Neural cell (in vitro differentiated cells): ENCODE measurements around the gene DPP6. TPM values are rescaled to one million over a fixed set of nuclear protein-coding genes. Genes with fewer than 3 reads are reported as not detected.

Source experiments
- H2AFZ ChIP-seq: fragments of 200-600, 300-800 bp; sonication (generic), shearing (Covaris generic); 2 replicates; pipeline ENCODE4 v1.6.0; 2014; ENCODE audit warnings: low read depth, mild to moderate bottlenecking, antibody characterized with exemption, low read length, moderate library complexity
- H3F3A ChIP-seq: fragments of 200-600 bp; shearing (Covaris generic); 2 replicates; pipeline ENCODE4 v1.6.1; 2016; ENCODE audit warnings: mild to moderate bottlenecking, moderate library complexity, mixed read lengths, antibody characterized with exemption, low read length; ENCODE audit not compliant: insufficient read depth, poor library complexity, severe bottlenecking
- H3K27ac ChIP-seq: fragments of 200-600, 300-800 bp; sonication (generic), shearing (Covaris generic); 2 replicates; pipeline ENCODE4 v1.5.1; 2014; ENCODE audit warnings: mild to moderate bottlenecking, low read length, moderate library complexity
- H3K27me3 ChIP-seq: fragments of 300-800, 200-600 bp; sonication (generic), shearing (Covaris generic); 2 replicates; pipeline ENCODE4 v1.6.0; 2014; ENCODE audit warnings: mild to moderate bottlenecking, low read depth, low read length, moderate library complexity; ENCODE audit not compliant: insufficient read depth
- H3K36me3 ChIP-seq: fragments of 300-800, 200-600 bp; sonication (generic), shearing (Covaris generic); 2 replicates; pipeline ENCODE4 v1.5.1; 2014; ENCODE audit warnings: mild to moderate bottlenecking, antibody characterized with exemption, low read length, moderate library complexity; ENCODE audit not compliant: insufficient read depth
- H3K4me2 ChIP-seq: fragments of 300-800, 200-600 bp; sonication (generic), shearing (Covaris generic); 2 replicates; pipeline ENCODE4 v1.6.0; 2014; ENCODE audit warnings: mild to moderate bottlenecking, low read length
- H3K4me3 ChIP-seq: fragments of 300-800, 200-600 bp; sonication (generic), shearing (Covaris generic); 2 replicates; pipeline ENCODE4 v1.5.1; 2014; ENCODE audit warnings: mild to moderate bottlenecking, low read length, moderate library complexity
- H3K79me2 ChIP-seq: fragments of 200-600 bp; shearing (Covaris generic); replicated peaks from 2 replicates; pipeline ENCODE4 v1.6.0; 2014; ENCODE audit warnings: mild to moderate bottlenecking, low read length, moderate library complexity; ENCODE audit not compliant: insufficient read depth
- H3K9ac ChIP-seq: fragments of 300-800, 200-600 bp; sonication (generic), shearing (Covaris generic); 2 replicates; pipeline ENCODE4 v1.6.1; 2016; ENCODE audit warnings: mild to moderate bottlenecking, low read length, mixed read lengths
- H3K9me2 ChIP-seq: fragments of 200-600 bp; shearing (Covaris generic); 2 replicates; pipeline ENCODE4 v1.6.1; 2016; ENCODE audit warnings: mild to moderate bottlenecking, low read length, mixed read lengths; ENCODE audit not compliant: insufficient read depth
- H3K9me3 ChIP-seq: fragments of 200-600, 300-800 bp; sonication (generic), shearing (Covaris generic); 2 replicates; pipeline ENCODE4 v1.6.1; 2016; ENCODE audit warnings: mild to moderate bottlenecking, mixed run types, low read length, moderate library complexity, mixed read lengths
- H4K20me1 ChIP-seq: fragments of 200-600 bp; shearing (Covaris generic); 2 replicates; pipeline ENCODE4 v1.6.1; 2016; ENCODE audit warnings: mild to moderate bottlenecking, mixed run types; ENCODE audit not compliant: insufficient read depth
- CTCF ChIP-seq: fragments of 450-650 bp; IDR thresholded peaks from 2 replicates; pipeline ENCODE4 v1.5.1; 2014; ENCODE audit warnings: antibody characterized with exemption, mild to moderate bottlenecking, moderate library complexity; ENCODE audit not compliant: poor library complexity, severe bottlenecking
- EP300 ChIP-seq: fragments of 450-650 bp; conservative IDR thresholded peaks from 2 replicates; pipeline ENCODE4 v1.6.1; 2014; ENCODE audit warnings: antibody characterized with exemption, mild to moderate bottlenecking, moderate library complexity; ENCODE audit not compliant: poor library complexity, severe bottlenecking
- EZH2 ChIP-seq: fragments of 200-600, 300-800 bp; shearing (Covaris generic), sonication (generic); IDR thresholded peaks from 2 replicates; pipeline ENCODE4 v1.6.1; 2014; ENCODE audit warnings: antibody characterized with exemption, low read length, borderline replicate concordance, mild to moderate bottlenecking; ENCODE audit not compliant: insufficient read depth, poor library complexity, severe bottlenecking
- MXI1 ChIP-seq: fragments of 450-650 bp; conservative IDR thresholded peaks from 2 replicates; pipeline ENCODE4 v1.6.1; 2014; ENCODE audit warnings: antibody characterized with exemption, mild to moderate bottlenecking; ENCODE audit not compliant: poor library complexity, severe bottlenecking
- POLR2AphosphoS5 ChIP-seq: IDR thresholded peaks from 2 replicates; pipeline ENCODE4 v1.6.1; 2012
- RAD21 ChIP-seq: fragments of 450-650 bp; conservative IDR thresholded peaks from 2 replicates; pipeline ENCODE4 v1.6.1; 2014; ENCODE audit warnings: antibody characterized with exemption, mild to moderate bottlenecking, moderate library complexity
- REST ChIP-seq: IDR thresholded peaks from 2 replicates; pipeline ENCODE4 v1.6.1; 2012; ENCODE audit warnings: borderline replicate concordance
- SMC3 ChIP-seq: fragments of 450-650 bp; conservative IDR thresholded peaks from 2 replicates; pipeline ENCODE4 v1.6.1; 2014; ENCODE audit warnings: antibody characterized with exemption, mild to moderate bottlenecking, moderate library complexity; ENCODE audit not compliant: poor library complexity
- TAF1 ChIP-seq: IDR thresholded peaks from 2 replicates; pipeline ENCODE4 v1.6.1; 2012; ENCODE audit warnings: low read depth
- polyA plus RNA-seq: library from polyadenylated mRNA; depleted of rRNA; stranded (reverse); fragments of >200 nt; gene quantifications from 2 replicates; pipeline ENCODE4 v1.2.3, GENCODE V29; 2014

The DPP6 gene
- polyA plus RNA-seq, 1 donor from 2014 or later: 20.4 TPM

GRCh38 chr7:154287356-154287755 lies 235.2 kb downstream of the DPP6 start:
- H3K27ac ChIP-seq: no peak overlapping the region
- H3K4me2 ChIP-seq: no peak overlapping the region
- no peak overlapping the region for H3K9ac ChIP-seq
- no peak overlapping the region for H2AFZ ChIP-seq
- no peaks in the 10 kb centered on the region for H4K20me1 ChIP-seq
- H3K9me3 ChIP-seq: no peaks in the 10 kb centered on the region
- no peaks in the 10 kb centered on the region for H3K36me3 ChIP-seq
- TF ChIP-seq REST (no peak), RAD21 (no peak), CTCF (no peak), EZH2 (no peak), SMC3 (no peak), POLR2AphosphoS5 (no peak), MXI1 (no peak), EP300 (no peak), TAF1 (no peak)
- no peaks in the 10 kb centered on the region for H3K9me2 ChIP-seq
- H3K4me3 ChIP-seq: no peak overlapping the region
- no peaks in the 10 kb centered on the region for H3K79me2 ChIP-seq
- H3K27me3 ChIP-seq: no peaks in the 10 kb centered on the region
- H3F3A ChIP-seq: no peaks in the 10 kb centered on the region

DNA sequence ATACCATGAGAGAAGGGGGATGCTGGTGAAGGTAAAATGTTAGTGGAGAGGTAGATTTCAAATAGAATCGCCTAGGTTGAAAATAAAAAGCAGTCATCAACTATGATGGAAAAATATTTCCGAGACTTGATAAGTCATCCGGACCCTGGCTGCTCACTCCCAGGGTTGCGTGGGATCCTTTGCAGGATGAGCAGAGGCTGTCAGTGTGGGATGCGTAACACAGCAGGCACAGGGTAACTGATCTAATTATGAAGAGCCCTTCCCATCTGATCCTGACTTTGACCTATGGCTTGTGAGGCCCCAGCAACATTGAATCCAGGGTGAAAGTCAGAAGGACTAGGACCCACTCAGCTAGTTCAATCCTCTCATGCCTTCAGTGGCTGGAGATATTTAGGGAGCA lies 236.9 kb downstream of the DPP6 start:
- Histone ChIP-seq H3K9me2 (no peaks in the 10 kb centered on the region), H3K79me2 (no peaks in the 10 kb centered on the region), H4K20me1 (no peaks in the 10 kb centered on the region), H3K36me3 (no peaks in the 10 kb centered on the region), H3K9me3 (no peaks in the 10 kb centered on the region), H3K4me2 (no peak overlapping the region), H3F3A (no peaks in the 10 kb centered on the region), H3K27ac (no peak overlapping the region), H3K9ac (no peak overlapping the region), H3K4me3 (no peak overlapping the region), H3K27me3 (no peaks in the 10 kb centered on the region), H2AFZ (no peak overlapping the region)
- no peak for TF ChIP-seq RAD21
- no peak for TF ChIP-seq TAF1
- TF ChIP-seq REST: no peak
- TF ChIP-seq MXI1: no peak
- no peak for TF ChIP-seq EP300
- no peak for TF ChIP-seq EZH2
- TF ChIP-seq POLR2AphosphoS5: no peak
- TF ChIP-seq SMC3: no peak
- TF ChIP-seq CTCF: no peak
